Activated naive CD4-positive, alpha-beta T cell treated with anti-CD3 and anti-CD28 coated beads for 36 hours (primary cell): ENCODE measurements around the gene VSTM2L. TPM values are rescaled to one million over a fixed set of nuclear protein-coding genes. Genes with fewer than 3 reads are reported as not detected.
A peak's percentile ranks its signal among the peaks of the same experiment; 100 is the strongest.
"Not testable (repeated sequence)": the region's sequence is repeated elsewhere in the genome, so short reads cannot be mapped to it uniquely, and the experiment has no call there.

Experiments
- CTCF ChIA-PET: fragments of 350-600 bp; sonication (Branson Sonifier 250); formaldehyde crosslinking; loops from one replicate; lab custom pipeline; 2021; ENCODE audit warnings: antibody characterized with exemption; lab: Charles Lee
- DNase-seq: peaks from one replicate; pipeline ENCODE4 v3.0.0-alpha.2; 2020
- H3K27ac Mint-ChIP-seq: one replicate; pipeline ENCODE4 v1.8.0; 2021; ENCODE audit warnings: mild to moderate bottlenecking, mixed read lengths
- H3K27me3 Mint-ChIP-seq: one replicate; pipeline ENCODE4 v1.8.0; 2021; ENCODE audit warnings: low read depth, mixed read lengths
- H3K36me3 Mint-ChIP-seq: one replicate; pipeline ENCODE4 v1.8.0; 2021; ENCODE audit warnings: low read depth, mixed read lengths
- H3K4me1 Mint-ChIP-seq: one replicate; pipeline ENCODE4 v1.8.0; 2021; ENCODE audit warnings: low read depth, mixed read lengths
- H3K4me3 Mint-ChIP-seq: one replicate; pipeline ENCODE4 v1.8.0; 2021; ENCODE audit warnings: mild to moderate bottlenecking, moderate library complexity, mixed read lengths
- H3K9me3 Mint-ChIP-seq: one replicate; pipeline ENCODE4 v1.8.0; 2021; ENCODE audit warnings: mixed read lengths
- intact Hi-C: fragments of 100-400 bp; cut with micrococcal nuclease; formaldehyde crosslinking; loops from one replicate; pipeline ENCODE4 v1.15.1; 2023
- total RNA-seq, 2 experiments: library from RNA; stranded (reverse); gene quantifications; one replicate each; pipeline ENCODE4 v1.2.3, GENCODE V29; 2021

Gene VSTM2L
- not detected for total RNA-seq

GRCh38 chr20:37902504-37903313 is at the start of gene VSTM2L:
Gene VSTM2L (plus strand): TSS chr20:37903127. CDS start chr20:37903351, 224 bp downstream.
- Mint-ChIP-seq H3K9me3 (no peaks in the 10 kb centered on the region), H3K36me3 (no peaks in the 10 kb centered on the region), H3K27me3 (peaks cover 69% of the 10 kb centered on the region), H3K27ac (no peak within 1 kb of the TSS), H3K4me1 (peaks cover 13% of the 10 kb centered on the region), H3K4me3 (peak within 1 kb of the TSS; percentile 68)
- peak; percentile 28 for DNase-seq
- CTCF ChIA-PET = interaction anchor here (1.1 kb wide), 1 partner anchor 264 kb away, joined by 3 read pairs; no protein-coding TSS in a partner anchor
- intact Hi-C loops = loop anchor here (1.0 to 5.0 kb wide), 3 partner anchors 90 to 320 kb away; partner anchors contain the start of gene TGM2

GRCh38 chr20:37853823-37854375 is 49.0 kb upstream of the VSTM2L start:
- H3K4me3 Mint-ChIP-seq = no peak overlapping the region
- no peaks in the 10 kb centered on the region for H3K4me1 Mint-ChIP-seq
- CTCF ChIA-PET = interaction anchor here (1.0 kb wide), 1 partner anchor 30 kb away, joined by 3 read pairs; no protein-coding TSS in a partner anchor
- H3K27me3 Mint-ChIP-seq = no peaks in the 10 kb centered on the region
- no peak for DNase-seq
- H3K9me3 Mint-ChIP-seq = no peaks in the 10 kb centered on the region
- intact Hi-C loops = no loop called here
- H3K27ac Mint-ChIP-seq = no peak overlapping the region
- peaks cover 17% of the 10 kb centered on the region for H3K36me3 Mint-ChIP-seq

- H3K27me3 Mint-ChIP-seq, DNase-seq, H3K27ac Mint-ChIP-seq, intact Hi-C loops, H3K4me3 Mint-ChIP-seq, H3K9me3 Mint-ChIP-seq, H3K4me1 Mint-ChIP-seq: not testable (repeated sequence)
- CTCF ChIA-PET = interaction anchor here (0.7 kb wide), 1 partner anchor 235 kb away, joined by 3 read pairs; no protein-coding TSS in a partner anchor
- H3K36me3 Mint-ChIP-seq = peaks cover 18% of the 10 kb centered on the region
These were observed 46.9 kb upstream of the VSTM2L start for GRCh38 chr20:37856034-37856433.

DNA sequence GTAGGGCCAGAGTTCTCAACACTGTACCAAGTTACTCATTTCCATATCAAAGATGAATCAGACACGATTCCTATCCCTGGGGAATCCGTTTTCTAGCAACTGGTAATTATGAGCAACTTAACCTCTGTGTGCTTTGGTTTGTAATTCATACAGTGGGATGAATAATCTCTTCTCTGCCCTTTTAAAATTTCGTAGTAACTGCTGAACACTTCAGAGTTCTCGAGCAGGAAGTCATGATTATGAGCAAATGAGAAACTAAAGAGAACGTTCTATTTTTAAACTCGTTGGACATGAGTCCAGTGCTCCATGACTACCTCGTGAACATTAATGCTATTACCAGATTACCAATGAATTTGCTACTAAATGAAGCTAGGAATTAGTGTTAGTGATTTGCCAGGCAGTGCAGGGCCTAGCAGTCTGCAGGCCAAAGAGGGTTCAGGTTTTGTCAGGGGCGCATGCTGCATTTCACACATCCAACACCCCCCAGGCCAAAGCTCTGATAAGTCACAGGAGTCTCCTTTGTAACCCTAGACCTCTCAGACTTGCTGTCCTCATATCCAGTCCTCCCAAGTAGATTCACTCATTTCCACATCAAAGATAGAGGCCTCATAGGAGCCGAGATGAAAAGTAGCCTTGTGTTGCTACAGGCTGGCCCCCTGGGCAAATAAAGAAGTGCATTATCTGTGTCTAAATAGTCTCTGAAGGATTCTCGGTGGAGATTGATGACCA is 45.8 kb upstream of the VSTM2L start:
- CTCF ChIA-PET = no interaction called here
- no peak overlapping the region for H3K4me3 Mint-ChIP-seq
- DNase-seq = no peak
- H3K9me3 Mint-ChIP-seq = no peaks in the 10 kb centered on the region
- H3K27me3 Mint-ChIP-seq = no peaks in the 10 kb centered on the region
- no peaks in the 10 kb centered on the region for H3K4me1 Mint-ChIP-seq
- no peak overlapping the region for H3K27ac Mint-ChIP-seq
- peaks cover 18% of the 10 kb centered on the region for H3K36me3 Mint-ChIP-seq
- intact Hi-C loops = no loop called here

GRCh38 chr20:37859406-37860171 is 43.3 kb upstream of the VSTM2L start:
- no peak for DNase-seq
- Mint-ChIP-seq H3K27me3 (no peaks in the 10 kb centered on the region), H3K4me3 (no peak overlapping the region), H3K27ac (no peak overlapping the region), H3K4me1 (no peaks in the 10 kb centered on the region), H3K9me3 (no peaks in the 10 kb centered on the region), H3K36me3 (peaks cover 24% of the 10 kb centered on the region)
- CTCF ChIA-PET = interaction anchor here (0.9 kb wide), 1 partner anchor 362 kb away, joined by 3 read pairs; no protein-coding TSS in a partner anchor
- intact Hi-C loops = no loop called here

GRCh38 chr20:37863289-37863688 is 39.6 kb upstream of the VSTM2L start:
- Mint-ChIP-seq H3K27ac (no peak overlapping the region), H3K27me3 (no peaks in the 10 kb centered on the region), H3K4me3 (no peak overlapping the region), H3K9me3 (no peaks in the 10 kb centered on the region), H3K36me3 (peaks cover 16% of the 10 kb centered on the region), H3K4me1 (no peaks in the 10 kb centered on the region)
- CTCF ChIA-PET = no interaction called here
- DNase-seq = no peak
- intact Hi-C loops = no loop called here

GRCh38 chr20:37864298-37864697 is 38.6 kb upstream of the VSTM2L start:
- Mint-ChIP-seq H3K27ac (no peak overlapping the region), H3K27me3 (no peaks in the 10 kb centered on the region), H3K4me3 (no peak overlapping the region), H3K9me3 (no peaks in the 10 kb centered on the region), H3K4me1 (no peaks in the 10 kb centered on the region), H3K36me3 (peaks cover 11% of the 10 kb centered on the region)
- no peak for DNase-seq
- CTCF ChIA-PET = no interaction called here
- intact Hi-C loops = no loop called here

- H3K36me3 Mint-ChIP-seq = peaks cover 14% of the 10 kb centered on the region
- H3K27me3 Mint-ChIP-seq = no peaks in the 10 kb centered on the region
- no peak overlapping the region for H3K27ac Mint-ChIP-seq
- no peaks in the 10 kb centered on the region for H3K4me1 Mint-ChIP-seq
- DNase-seq = no peak
- intact Hi-C loops = no loop called here
- no peak overlapping the region for H3K4me3 Mint-ChIP-seq
- CTCF ChIA-PET = no interaction called here
- H3K9me3 Mint-ChIP-seq = no peaks in the 10 kb centered on the region
These were observed 36.9 kb upstream of the VSTM2L start for GRCh38 chr20:37866051-37866450.

- H3K4me1 Mint-ChIP-seq = no peaks in the 10 kb centered on the region
- H3K36me3 Mint-ChIP-seq = peaks cover 18% of the 10 kb centered on the region
- DNase-seq = no peak
- CTCF ChIA-PET = no interaction called here
- H3K27ac Mint-ChIP-seq = no peak overlapping the region
- intact Hi-C loops = no loop called here
- H3K4me3 Mint-ChIP-seq = no peak overlapping the region
- H3K27me3 Mint-ChIP-seq = no peaks in the 10 kb centered on the region
- H3K9me3 Mint-ChIP-seq = no peaks in the 10 kb centered on the region
These were observed 35.4 kb upstream of the VSTM2L start for GRCh38 chr20:37867289-37868195.

- DNase-seq = no peak
- intact Hi-C loops = no loop called here
- no peaks in the 10 kb centered on the region for H3K9me3 Mint-ChIP-seq
- no peak overlapping the region for H3K27ac Mint-ChIP-seq
- H3K4me1 Mint-ChIP-seq = no peaks in the 10 kb centered on the region
- CTCF ChIA-PET = no interaction called here
- H3K4me3 Mint-ChIP-seq = no peak overlapping the region
- no peaks in the 10 kb centered on the region for H3K27me3 Mint-ChIP-seq
- H3K36me3 Mint-ChIP-seq = peaks cover 12% of the 10 kb centered on the region
These were observed 34.0 kb upstream of the VSTM2L start for GRCh38 chr20:37868851-37869333.

DNA sequence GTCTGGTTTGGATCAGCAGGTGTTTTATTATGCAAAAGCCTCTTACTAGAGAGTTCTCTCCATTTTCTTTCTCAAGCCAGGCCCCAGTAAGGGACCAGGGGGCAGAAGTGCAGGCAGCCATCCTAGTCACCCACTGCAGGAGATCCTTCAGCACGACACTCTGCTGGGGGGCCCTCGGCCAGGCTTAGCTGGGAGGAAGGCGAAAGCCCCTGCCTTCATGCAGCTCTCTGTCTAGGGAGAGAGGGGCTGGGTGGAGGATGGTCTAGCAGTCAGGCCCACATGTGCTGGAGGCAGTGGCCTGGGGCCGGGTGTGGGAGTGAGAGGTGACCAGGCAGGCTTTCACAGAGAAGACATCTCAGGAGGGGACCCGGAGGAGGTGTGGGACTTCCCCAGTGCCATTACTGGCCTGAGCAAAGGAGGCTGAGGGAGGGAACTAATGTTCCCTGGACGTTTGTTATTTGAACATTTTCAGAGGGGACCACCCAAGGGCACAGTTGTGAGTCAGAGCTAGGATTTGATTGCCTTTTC is 33.5 kb upstream of the VSTM2L start:
- peaks cover 16% of the 10 kb centered on the region for H3K36me3 Mint-ChIP-seq

More for the DNA sequence above, 33.5 kb upstream of the VSTM2L start:
- no peaks in the 10 kb centered on the region for H3K9me3 Mint-ChIP-seq
- intact Hi-C loops = no loop called here
- CTCF ChIA-PET = no interaction called here
- H3K27me3 Mint-ChIP-seq = no peaks in the 10 kb centered on the region
- H3K4me3 Mint-ChIP-seq = no peak overlapping the region
- no peak overlapping the region for H3K27ac Mint-ChIP-seq
- no peaks in the 10 kb centered on the region for H3K4me1 Mint-ChIP-seq
- DNase-seq = no peak
